T-cell (primary cell): Measurements from ENCODE around the gene AK6. TPM values are rescaled to one million over a fixed set of nuclear protein-coding genes. Genes with fewer than 3 reads are reported as not detected.

ENCODE experiments used
- ATAC-seq, 4 experiments: fragments of 200-7000 bp in 3 of 4; fragments of 150-1000 bp in 1 of 4; cut with Tn5 transposase; replicated peaks in 1 of 4; 1 replicate in 3 of 4; 2 replicates in 1 of 4; pipeline ENCODE4 v1.10.0; 2021; ENCODE audit warnings: moderate library complexity in 3 of 4, mild to moderate bottlenecking in 2 of 4, moderate number of reproducible peaks in 1 of 4
- CTCF ChIA-PET, 2 donors: fragments of 300-600 bp; sonication (Branson Sonifier 250); formaldehyde crosslinking; loops; one replicate each; lab custom pipeline; 2022; ENCODE audit warnings: antibody characterized with exemption in 2 of 2; lab: Charles Lee
- POLR2A ChIA-PET, 2 donors: fragments of 300-600 bp; sonication (Branson Sonifier 250); formaldehyde crosslinking; loops; one replicate each; lab custom pipeline; 2022; ENCODE audit warnings: antibody characterized with exemption in 2 of 2; lab: Charles Lee
- DNase-seq, 35 experiments: peaks; one replicate each; pipeline versions ENCODE4 v3.0.0 to v3.0.0-alpha.2; 2013 to 2023
- H3K27ac ChIP-seq: one replicate; pipeline ENCODE4 v1.5.1; 2013; ENCODE audit warnings: low read length
- H3K27me3 ChIP-seq, 2 experiments: replicated peaks in 1 of 2; 1 replicate in 1 of 2; 2 replicates in 1 of 2; pipeline versions ENCODE4 v1.6.1 to v1.7.0; 2013; ENCODE audit warnings: low read length in 1 of 2, mixed read lengths in 1 of 2; ENCODE audit not compliant: control insufficient read depth in 2 of 2, insufficient read depth in 2 of 2; ENCODE audit errors: extremely low read depth in 1 of 2
- H3K36me3 ChIP-seq, 2 donors: 1 replicate in 1 of 2; 2 replicates in 1 of 2; pipeline versions ENCODE4 v1.6.1 to v1.7.0; 2013; ENCODE audit warnings: low read length in 1 of 2; ENCODE audit not compliant: control insufficient read depth in 2 of 2, insufficient read depth in 1 of 2; ENCODE audit errors: extremely low read depth in 1 of 2
- H3K4me1 ChIP-seq, 2 experiments: 1 replicate in 1 of 2; 2 replicates in 1 of 2; pipeline versions ENCODE4 v1.6.1 to v1.7.0; 2013; ENCODE audit warnings: low read length in 2 of 2, mixed read lengths in 1 of 2; ENCODE audit not compliant: insufficient read depth in 2 of 2, control insufficient read depth in 1 of 2; ENCODE audit errors: extremely low read depth in 1 of 2
- H3K4me3 ChIP-seq, 2 donors: 1 replicate in 1 of 2; 2 replicates in 1 of 2; pipeline versions ENCODE4 v1.5.1 to v1.7.0; 2013; ENCODE audit warnings: mild to moderate bottlenecking in 2 of 2, low read length in 1 of 2, moderate library complexity in 1 of 2; ENCODE audit not compliant: control insufficient read depth in 1 of 2; ENCODE audit errors: extremely low read depth in 1 of 2
- H3K9me3 ChIP-seq: 2 replicates; pipeline ENCODE4 v1.7.0; 2013
- H3K27ac Mint-ChIP-seq, 2 donors: one replicate each; pipeline ENCODE4 v1.8.0; 2020 to 2021; ENCODE audit warnings: mild to moderate bottlenecking in 2 of 2, mixed read lengths in 2 of 2
- H3K27me3 Mint-ChIP-seq, 2 donors: one replicate each; pipeline ENCODE4 v1.8.0; 2021 to 2022; ENCODE audit warnings: mixed read lengths in 2 of 2
- H3K36me3 Mint-ChIP-seq: one replicate; pipeline ENCODE4 v1.8.0; 2021; ENCODE audit warnings: mixed read lengths
- H3K4me1 Mint-ChIP-seq, 3 donors: one replicate each; pipeline ENCODE4 v1.8.0; 2020 to 2022; ENCODE audit warnings: mixed read lengths in 3 of 3, mild to moderate bottlenecking in 1 of 3
- H3K4me3 Mint-ChIP-seq, 3 donors: one replicate each; pipeline ENCODE4 v1.8.0; 2020 to 2022; ENCODE audit warnings: mild to moderate bottlenecking in 3 of 3, mixed read lengths in 3 of 3, moderate library complexity in 3 of 3
- H3K9me3 Mint-ChIP-seq, 3 donors: one replicate each; pipeline ENCODE4 v1.8.0; 2020 to 2022; ENCODE audit warnings: mixed read lengths in 3 of 3
- WGBS: methylation state at CpG from one replicate; pipeline ENCODE4 v1.1.5; 2013; ENCODE audit warnings: missing lambda C conversion rate; ENCODE audit not compliant: insufficient coverage; 5-methylcytosine and 5-hydroxymethylcytosine counted together
- total RNA-seq, 35 experiments: library from RNA in 6 of 35; stranded (reverse) in 6 of 35; fragments of 120-200 nt in 1 of 35; gene quantifications; one replicate each; pipeline versions ENCODE4 v1.2.1 to v1.2.4 and lab custom pipeline; 2013 to 2026

AK6 gene
- total RNA-seq, 5 donors from 2014 or later (not counting 1 experiment from before 2014, with no cell fraction given), result 9.5 to 23.8 (median 19.1) TPM

- 80% methylated on average over 1 of the region's 11 CpGs for WGBS
- Histone ChIP-seq H3K4me3 (no peak overlapping the region), H3K27ac (peak overlapping the region; percentile 92), H3K4me1 (peaks cover 15 to 23% of the 10 kb centered on the region in 2 experiments), H3K36me3 (peaks cover 3 to 26% of the 10 kb centered on the region in 2 donors), H3K27me3 (no peaks in the 10 kb centered on the region), H3K9me3 (no peaks in the 10 kb centered on the region)
- ChIA-PET CTCF (interaction anchor here in 1 of 2 donors (0.7 kb wide), 2 partner anchors 228 to 274 kb away, joined by 3 read pairs; partner anchors contain the start of gene SLC30A5), POLR2A (no interaction called here)
- no peak for DNase-seq
- H3K27me3 Mint-ChIP-seq, result no peaks in the 10 kb centered on the region
- peak overlapping the region; percentile 93 to 95 for H3K27ac Mint-ChIP-seq
- peak overlapping the region; percentile 89 to 94 (median 91) for H3K4me3 Mint-ChIP-seq
- ATAC-seq, result no peak
- peaks cover 18% of the 10 kb centered on the region for H3K36me3 Mint-ChIP-seq
- no peaks in the 10 kb centered on the region for H3K9me3 Mint-ChIP-seq
- peaks cover 37 to 63% (median 58%) of the 10 kb centered on the region in 3 donors for H3K4me1 Mint-ChIP-seq
Observed at GRCh38 chr5:69367697-69368279, 1.5 kb downstream of the AK6 start.

DNA sequence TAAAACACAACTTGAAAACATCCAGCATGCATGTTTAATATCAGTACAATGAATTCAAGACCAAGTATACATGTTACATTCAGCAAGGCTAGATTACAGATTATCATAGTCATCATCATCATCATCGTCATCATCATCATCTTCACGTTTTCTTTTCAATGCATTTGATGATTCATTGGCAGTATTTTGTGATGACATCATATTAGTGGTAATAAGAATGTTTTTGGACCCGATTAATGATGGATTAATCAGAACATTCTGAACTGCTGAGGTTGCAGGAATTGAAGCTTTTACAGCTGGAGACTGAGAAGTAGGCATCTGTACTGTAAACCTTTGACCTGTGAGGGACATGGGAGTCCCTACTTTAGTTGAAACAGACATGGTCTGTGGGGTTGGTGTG lies 4.5 kb downstream of the AK6 start:
- peaks cover 6 to 28% of the 10 kb centered on the region in 2 donors for H3K36me3 ChIP-seq
- no peaks in the 10 kb centered on the region for H3K27me3 ChIP-seq
- no peak overlapping the region for H3K4me3 ChIP-seq
- no peaks in the 10 kb centered on the region for H3K9me3 Mint-ChIP-seq
- H3K27ac ChIP-seq, result no peak overlapping the region
- WGBS, result 78% methylated on average over 1 of the region's 3 CpGs
- no peaks in the 10 kb centered on the region for H3K27me3 Mint-ChIP-seq
- no peak overlapping the region for H3K4me3 Mint-ChIP-seq
- CTCF ChIA-PET, result interaction anchor here in 1 of 2 donors (1.0 kb wide), 1 partner anchor 271 kb away, joined by 3 read pairs; the partner anchor contains the start of gene SLC30A5
- peaks cover 8 to 18% of the 10 kb centered on the region in 2 experiments for H3K4me1 ChIP-seq
- no peaks in the 10 kb centered on the region for H3K9me3 ChIP-seq
- peaks cover 28 to 44% (median 44%) of the 10 kb centered on the region in 3 donors for H3K4me1 Mint-ChIP-seq
- ATAC-seq (no peak), DNase-seq (no peak)
- peaks cover 21% of the 10 kb centered on the region for H3K36me3 Mint-ChIP-seq
- H3K27ac Mint-ChIP-seq, result no peak overlapping the region
- POLR2A ChIA-PET, result interaction anchor here in 1 of 2 donors (0.5 kb wide), 1 partner anchor 49 kb away, joined by 3 read pairs; no protein-coding TSS in a partner anchor

GRCh38 chr5:69364414-69364813 lies 4.9 kb downstream of the AK6 start:
- ATAC-seq (no peak), DNase-seq (peak in 1 of 35 experiments; percentile 48)
- ChIA-PET CTCF (interaction anchor here in 1 of 2 donors (1.0 kb wide), 1 partner anchor 271 kb away, joined by 3 read pairs; the partner anchor contains the start of gene SLC30A5), POLR2A (no interaction called here)
- Histone ChIP-seq H3K27ac (no peak overlapping the region), H3K4me1 (peaks cover 8 to 18% of the 10 kb centered on the region in 2 experiments), H3K36me3 (peaks cover 6 to 28% of the 10 kb centered on the region in 2 donors), H3K9me3 (no peaks in the 10 kb centered on the region), H3K4me3 (no peak overlapping the region), H3K27me3 (no peaks in the 10 kb centered on the region)
- no peaks in the 10 kb centered on the region for H3K27me3 Mint-ChIP-seq
- peaks cover 28 to 44% (median 43%) of the 10 kb centered on the region in 3 donors for H3K4me1 Mint-ChIP-seq
- no peak overlapping the region for H3K4me3 Mint-ChIP-seq
- H3K9me3 Mint-ChIP-seq, result no peaks in the 10 kb centered on the region
- no peak overlapping the region for H3K27ac Mint-ChIP-seq
- 11% methylated on average over 1 of the region's 3 CpGs for WGBS
- H3K36me3 Mint-ChIP-seq, result peaks cover 25% of the 10 kb centered on the region

DNA sequence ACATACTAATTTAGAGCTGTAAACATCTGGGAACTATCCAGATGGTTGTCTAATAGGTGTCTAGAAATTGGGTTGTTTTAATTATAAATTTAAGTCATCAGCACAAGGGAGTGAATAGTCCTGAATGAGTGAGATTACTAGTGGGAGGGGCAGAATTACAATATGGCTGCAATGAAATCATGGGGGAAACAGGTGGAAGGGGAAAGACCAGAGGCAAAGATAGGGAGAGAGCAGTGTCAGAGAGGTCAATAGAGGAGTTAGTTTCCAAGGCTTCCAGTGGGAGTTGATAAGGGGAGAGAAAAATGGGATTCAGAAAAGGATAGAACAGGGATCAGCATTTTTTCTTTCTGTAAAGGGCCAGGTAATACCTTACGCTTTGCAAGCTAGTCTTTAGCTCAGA lies 8.9 kb downstream of the AK6 start:
- peak overlapping the region in 1 of 2 donors; percentile 1 for H3K27ac Mint-ChIP-seq
- H3K36me3 ChIP-seq, result peaks cover 6 to 20% of the 10 kb centered on the region in 2 donors

DNA sequence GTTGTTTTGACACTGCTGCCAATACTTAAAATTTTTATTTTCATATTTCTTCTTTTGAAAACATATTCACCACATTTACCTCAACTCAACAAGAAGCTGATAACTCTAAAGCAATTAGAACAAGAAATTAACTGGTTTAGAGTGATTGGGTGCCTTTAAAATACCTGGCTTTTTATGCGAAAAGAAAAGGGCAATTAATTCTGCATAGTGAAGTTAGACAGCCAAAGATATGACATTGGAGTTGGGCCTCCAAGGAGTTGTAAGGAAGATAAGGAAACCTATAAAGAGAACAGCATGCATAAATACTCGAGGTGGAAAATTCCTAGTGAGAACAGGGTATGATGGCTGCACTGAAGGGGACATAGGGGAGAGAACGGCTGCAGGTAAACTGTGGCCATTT lies 9.6 kb downstream of the AK6 start:
- Mint-ChIP-seq H3K27ac (no peak overlapping the region), H3K4me3 (no peak overlapping the region), H3K36me3 (peaks cover 20% of the 10 kb centered on the region), H3K27me3 (no peaks in the 10 kb centered on the region), H3K9me3 (no peaks in the 10 kb centered on the region), H3K4me1 (peaks cover 15 to 19% (median 15%) of the 10 kb centered on the region in 3 donors)
- CTCF ChIA-PET, result no interaction called here
- H3K27me3 ChIP-seq, result no peaks in the 10 kb centered on the region
- no peak for ATAC-seq
- no peak for DNase-seq
- peaks cover 0 to 2% of the 10 kb centered on the region in 2 experiments for H3K4me1 ChIP-seq
- POLR2A ChIA-PET, result no interaction called here
- H3K4me3 ChIP-seq, result no peak overlapping the region
- H3K36me3 ChIP-seq, result peaks cover 12 to 19% of the 10 kb centered on the region in 2 donors
- no peaks in the 10 kb centered on the region for H3K9me3 ChIP-seq
- WGBS, result 100% methylated on average over 1 of the region's 3 CpGs
- H3K27ac ChIP-seq, result no peak overlapping the region

More for the DNA sequence above, 8.9 kb downstream of the AK6 start:
- Histone ChIP-seq H3K27ac (no peak overlapping the region), H3K9me3 (no peaks in the 10 kb centered on the region), H3K4me1 (peaks cover 0 to 2% of the 10 kb centered on the region in 2 experiments), H3K4me3 (no peak overlapping the region), H3K27me3 (no peaks in the 10 kb centered on the region)
- POLR2A ChIA-PET, result no interaction called here
- no peak for DNase-seq
- no peak overlapping the region for H3K4me3 Mint-ChIP-seq
- WGBS, result no CpG with 5 or more reads among the region's 1 CpG
- no peaks in the 10 kb centered on the region for H3K9me3 Mint-ChIP-seq
- peaks cover 15 to 25% (median 22%) of the 10 kb centered on the region in 3 donors for H3K4me1 Mint-ChIP-seq
- H3K27me3 Mint-ChIP-seq, result no peaks in the 10 kb centered on the region
- ATAC-seq, result no peak
- CTCF ChIA-PET, result no interaction called here
- peaks cover 26% of the 10 kb centered on the region for H3K36me3 Mint-ChIP-seq

- ChIA-PET POLR2A (no interaction called here), CTCF (no interaction called here)
- DNase-seq (no peak), ATAC-seq (no peak)
- Histone ChIP-seq H3K27me3 (no peaks in the 10 kb centered on the region), H3K4me3 (no peak overlapping the region), H3K9me3 (no peaks in the 10 kb centered on the region), H3K36me3 (peaks cover 9 to 36% of the 10 kb centered on the region in 2 donors), H3K27ac (no peak overlapping the region), H3K4me1 (no peaks in the 10 kb centered on the region)
- no peak overlapping the region for H3K4me3 Mint-ChIP-seq
- peaks cover 0 to 2% (median 0%) of the 10 kb centered on the region in 3 donors for H3K4me1 Mint-ChIP-seq
- peaks cover 32% of the 10 kb centered on the region for H3K36me3 Mint-ChIP-seq
- H3K9me3 Mint-ChIP-seq, result no peaks in the 10 kb centered on the region
- no peak overlapping the region for H3K27ac Mint-ChIP-seq
- no peaks in the 10 kb centered on the region for H3K27me3 Mint-ChIP-seq
Observed at GRCh38 chr5:69350664-69351063, 18.7 kb downstream of the AK6 start.
